HG03066 (cell line): ENCODE data around the gene FKBP1A.
"Not testable (repeated sequence)": the region's sequence is repeated elsewhere in the genome, so short reads cannot be mapped to it uniquely, and the experiment has no call there.

Experiments
- ATAC-seq: cut with Tn5 transposase; IDR thresholded peaks from one replicate; pipeline ENCODE4 v1.9.1; 2021; ENCODE audit warnings: low read depth; ENCODE audit not compliant: unreplicated experiment

FKBP1A gene

GRCh38 chr20:1369970-1370369 is 22.9 kb downstream of the FKBP1A start:
- no peak for ATAC-seq

- no peak for ATAC-seq
Observed at GRCh38 chr20:1368448-1369199, 24.2 kb downstream of the FKBP1A start.

- ATAC-seq, result no peak
Observed at GRCh38 chr20:1367479-1367878, 25.4 kb downstream of the FKBP1A start.

GRCh38 chr20:1364106-1364505 is 28.7 kb downstream of the FKBP1A start:
- no peak for ATAC-seq

- ATAC-seq, result no peak
Observed at GRCh38 chr20:1363522-1363921, 29.3 kb downstream of the FKBP1A start.

- no peak for ATAC-seq
Observed at GRCh38 chr20:1362484-1362883, 30.4 kb downstream of the FKBP1A start.

- no peak for ATAC-seq
Observed at GRCh38 chr20:1360094-1360846, 32.6 kb downstream of the FKBP1A start.

GRCh38 chr20:1357921-1358671 is 34.8 kb downstream of the FKBP1A start:
- ATAC-seq, result no peak

- ATAC-seq, result no peak
Observed at GRCh38 chr20:1353956-1354355, 38.9 kb downstream of the FKBP1A start.

GRCh38 chr20:1346315-1346969 is 46.4 kb downstream of the FKBP1A start:
- no peak for ATAC-seq

GRCh38 chr20:1345756-1346093 is 47.1 kb downstream of the FKBP1A start:
- no peak for ATAC-seq

GRCh38 chr20:1345030-1345755 is 47.7 kb downstream of the FKBP1A start:
- ATAC-seq, result no peak

- ATAC-seq, result not testable (repeated sequence)
Observed at GRCh38 chr20:1343446-1344124, 49.3 kb downstream of the FKBP1A start.

GRCh38 chr20:1341561-1342265 is 51.1 kb downstream of the FKBP1A start:
- ATAC-seq, result no peak

GRCh38 chr20:1338801-1339200 is 54.1 kb downstream of the FKBP1A start:
- ATAC-seq, result no peak

GRCh38 chr20:1338096-1338495 is 54.8 kb downstream of the FKBP1A start:
- ATAC-seq, result no peak

- no peak for ATAC-seq
Observed at GRCh38 chr20:1337441-1337840, 55.4 kb downstream of the FKBP1A start.

- ATAC-seq, result no peak
Observed at GRCh38 chr20:1336699-1337367, 56.0 kb downstream of the FKBP1A start.
